Thyroid gland (tissue), 4 donors: ENCODE data around the gene ABHD5. TPM values are rescaled to one million over a fixed set of nuclear protein-coding genes. Genes with fewer than 3 reads are reported as not detected.

Experiments used
- DNase-seq, 2 donors: peaks; one replicate each; pipeline ENCODE4 v3.0.0-alpha.2; 2019
- H3K27ac ChIP-seq, 3 donors: fragments of 200-600 bp; sonication (generic); 1 replicate in 2 of 3; 2 replicates in 1 of 3; pipeline ENCODE4 v1.5.1; 2016 to 2019; ENCODE audit warnings: mild to moderate bottlenecking in 1 of 3, moderate library complexity in 1 of 3
- H3K27me3 ChIP-seq: fragments of 200-600 bp; sonication (generic); one replicate; pipeline ENCODE4 v1.5.1; 2019
- H3K36me3 ChIP-seq, 2 donors: fragments of 200-600 bp; sonication (generic); one replicate each; pipeline ENCODE4 v1.5.1; 2016 to 2019
- H3K4me1 ChIP-seq, 2 donors: fragments of 200-600 bp; sonication (generic); one replicate each; pipeline ENCODE4 v1.5.1; 2017 to 2019
- H3K4me3 ChIP-seq, 3 donors: fragments of 200-600 bp; sonication (generic); replicated peaks in 1 of 3; 1 replicate in 2 of 3; 2 replicates in 1 of 3; pipeline ENCODE4 v1.5.1; 2016; ENCODE audit warnings: mild to moderate bottlenecking in 1 of 3
- H3K9me3 ChIP-seq: fragments of 200-600 bp; sonication (generic); one replicate; pipeline ENCODE4 v1.5.1; 2017
- CTCF ChIP-seq, 6 experiments: fragments of 200-600 bp in 3 of 6; fragments of 450-650 bp in 3 of 6; sonication (generic) in 3 of 6; IDR thresholded peaks; one replicate each; pipeline ENCODE4 v1.5.1; 2016 to 2019; ENCODE audit warnings: antibody characterized with exemption in 6 of 6, mild to moderate bottlenecking in 2 of 6, inconsistent platforms in 1 of 6, moderate library complexity in 1 of 6
- POLR2A ChIP-seq, 2 donors: fragments of 450-650 bp; IDR thresholded peaks; one replicate each; pipeline ENCODE4 v1.6.1; 2017; ENCODE audit warnings: antibody characterized with exemption in 2 of 2, mild to moderate bottlenecking in 2 of 2, moderate library complexity in 1 of 2
- WGBS, 2 donors: methylation state at CpG; one replicate each; pipeline ENCODE4 v1.1.5; 2017; 5-methylcytosine and 5-hydroxymethylcytosine counted together
- intact Hi-C: fragments of 100-400 bp; cut with DNase I; formaldehyde crosslinking; loops from one replicate; pipeline ENCODE4 v1.15.1; 2023
- total RNA-seq, 4 donors: library from RNA; depleted of rRNA; stranded (reverse); fragments of >200 nt; gene quantifications; one replicate each; pipeline ENCODE4 v1.2.3, GENCODE V29; 2016

The ABHD5 gene
- total RNA-seq, 4 donors from 2014 or later, result 33.1 to 45.4 (median 36.6) TPM

- intact Hi-C loops, result loop anchor here (10.0 kb wide), 1 partner anchor 60 kb away; the partner anchor contains the start of gene ANO10
- 89 to 93% methylated on average over 3 of the region's 3 CpGs for WGBS, 2 donors
These were observed 5.8 kb upstream of the ABHD5 start for GRCh38 chr3:43684944-43685343.

GRCh38 chr3:43685921-43686320 is 4.8 kb upstream of the ABHD5 start:
- intact Hi-C loops, result loop anchor here (10.0 kb wide), 1 partner anchor 61 kb away; the partner anchor contains the start of gene ANO10
- 90 to 93% methylated on average over 4 of the region's 4 CpGs for whole genome bisulfite sequencing, 2 donors

More at GRCh38 chr3:43684944-43685343, 5.8 kb upstream of the ABHD5 start:
- Histone ChIP-seq H3K27ac (no peak overlapping the region), H3K36me3 (no peaks in the 10 kb centered on the region), H3K9me3 (no peaks in the 10 kb centered on the region), H3K27me3 (no peaks in the 10 kb centered on the region), H3K4me1 (peaks cover 0 to 5% of the 10 kb centered on the region in 2 donors), H3K4me3 (no peak overlapping the region)
- TF ChIP-seq CTCF (IDR thresholded peaks at IDR 0.05) (no peak), POLR2A (IDR thresholded peaks at IDR 0.05) (no peak)
- DNase-seq, result no peak

GRCh38 chr3:43686333-43686699 is 4.4 kb upstream of the ABHD5 start:
- intact Hi-C loops, result loop anchor here (10.0 kb wide), 1 partner anchor 62 kb away; the partner anchor contains the start of gene ANO10
- H3K27ac ChIP-seq, result no peak overlapping the region
- H3K9me3 ChIP-seq, result no peaks in the 10 kb centered on the region
- H3K4me3 ChIP-seq, result no peak overlapping the region
- H3K4me1 ChIP-seq, result peaks cover 3 to 5% of the 10 kb centered on the region in 2 donors
- H3K36me3 ChIP-seq, result no peaks in the 10 kb centered on the region
- no peaks in the 10 kb centered on the region for H3K27me3 ChIP-seq
- TF ChIP-seq CTCF (IDR thresholded peaks at IDR 0.05) (no peak), POLR2A (IDR thresholded peaks at IDR 0.05) (no peak)
- WGBS, 2 donors, result 96 to 97% methylated on average over 4 of the region's 4 CpGs
- DNase-seq, result no peak

More at GRCh38 chr3:43685921-43686320, 4.8 kb upstream of the ABHD5 start:
- Histone ChIP-seq H3K27me3 (no peaks in the 10 kb centered on the region), H3K36me3 (no peaks in the 10 kb centered on the region), H3K4me3 (no peak overlapping the region), H3K4me1 (peaks cover 3 to 5% of the 10 kb centered on the region in 2 donors), H3K27ac (no peak overlapping the region), H3K9me3 (no peaks in the 10 kb centered on the region)
- no peak for DNase-seq
- TF ChIP-seq CTCF (IDR thresholded peaks at IDR 0.05) (no peak), POLR2A (IDR thresholded peaks at IDR 0.05) (no peak)

GRCh38 chr3:43686700-43687498 is 3.8 kb upstream of the ABHD5 start:
- no peaks in the 10 kb centered on the region for H3K9me3 ChIP-seq
- no peak for TF ChIP-seq CTCF (IDR thresholded peaks at IDR 0.05)
- TF ChIP-seq POLR2A (IDR thresholded peaks at IDR 0.05), result no peak
- H3K27me3 ChIP-seq, result no peaks in the 10 kb centered on the region
- H3K36me3 ChIP-seq, result no peaks in the 10 kb centered on the region
- no peak for DNase-seq
- no peak overlapping the region for H3K4me3 ChIP-seq
- H3K27ac ChIP-seq, result no peak overlapping the region
- intact Hi-C loops, result loop anchor here (10.0 kb wide), 1 partner anchor 62 kb away; the partner anchor contains the start of gene ANO10
- peaks cover 6 to 8% of the 10 kb centered on the region in 2 donors for H3K4me1 ChIP-seq
- WGBS, 2 donors, result 100% methylated on average over 2 of the region's 2 CpGs

- no peaks in the 10 kb centered on the region for H3K36me3 ChIP-seq
- TF ChIP-seq POLR2A (IDR thresholded peaks at IDR 0.05), result no peak
- no peak for TF ChIP-seq CTCF (IDR thresholded peaks at IDR 0.05)
- H3K27ac ChIP-seq, result no peak overlapping the region
- 100% methylated on average over 1 of the region's 1 CpG for WGBS, 2 donors
- H3K27me3 ChIP-seq, result no peaks in the 10 kb centered on the region
- H3K4me1 ChIP-seq, result peaks cover 11 to 14% of the 10 kb centered on the region in 2 donors
- DNase-seq, result no peak
- H3K4me3 ChIP-seq, result no peak overlapping the region
- intact Hi-C loops, result loop anchor here (10.0 kb wide), 1 partner anchor 63 kb away; the partner anchor contains the start of gene ANO10
- H3K9me3 ChIP-seq, result no peaks in the 10 kb centered on the region
These were observed 3.3 kb upstream of the ABHD5 start for GRCh38 chr3:43687499-43687811.
